Kidney epithelial cell (primary cell): Measurements from ENCODE around the gene MPIG6B. TPM values are rescaled to one million over a fixed set of nuclear protein-coding genes. Genes with fewer than 3 reads are reported as not detected.

Experiments used
- DNase-seq: peaks from one replicate; pipeline ENCODE4 v3.0.0-alpha.2; 2010; ENCODE audit warnings: low read depth
- H3K27me3 ChIP-seq: 2 replicates; pipeline ENCODE4 v1.6.0; 2011; ENCODE audit warnings: low read length; ENCODE audit not compliant: control insufficient read depth, insufficient read depth
- H3K36me3 ChIP-seq: 2 replicates; pipeline ENCODE4 v1.5.1; 2011; ENCODE audit warnings: low read length; ENCODE audit not compliant: control insufficient read depth, insufficient read depth
- H3K4me3 ChIP-seq: 2 replicates; pipeline ENCODE4 v1.5.1; 2011; ENCODE audit warnings: low read depth, mild to moderate bottlenecking, control low read depth, low read length
- CTCF ChIP-seq: IDR thresholded peaks from 2 replicates; pipeline ENCODE4 v1.5.1; 2011; ENCODE audit warnings: mild to moderate bottlenecking, moderate library complexity, low read length, control low read depth, inconsistent platforms; ENCODE audit not compliant: insufficient read depth, poor library complexity, severe bottlenecking
- total RNA-seq: library from RNA; depleted of rRNA; stranded (reverse); fragments of >200 nt; gene quantifications from 2 replicates; pipeline ENCODE4 v1.2.3, GENCODE V29; 2015

The MPIG6B gene
- total RNA-seq, 1 donor from 2014 or later = 0.29 TPM

- Histone ChIP-seq H3K27me3 (no peaks in the 10 kb centered on the region), H3K36me3 (no peaks in the 10 kb centered on the region), H3K4me3 (no peak overlapping the region)
- TF ChIP-seq CTCF = no peak
- no peak for DNase-seq
Observed at GRCh38 chr6:31767096-31767645, 44.0 kb downstream of the MPIG6B start.

- no peaks in the 10 kb centered on the region for H3K36me3 ChIP-seq
- no peaks in the 10 kb centered on the region for H3K27me3 ChIP-seq
- no peak for DNase-seq
- TF ChIP-seq CTCF = no peak
- no peak overlapping the region for H3K4me3 ChIP-seq
Observed at GRCh38 chr6:31768363-31769257, 45.4 kb downstream of the MPIG6B start.

- Histone ChIP-seq H3K36me3 (no peaks in the 10 kb centered on the region), H3K4me3 (no peak overlapping the region), H3K27me3 (no peaks in the 10 kb centered on the region)
- TF ChIP-seq CTCF = peak; percentile 84
- DNase-seq = no peak
Observed at GRCh38 chr6:31769684-31770371, 46.7 kb downstream of the MPIG6B start.

GRCh38 chr6:31770860-31771259, 47.7 kb downstream of the MPIG6B start:
- H3K4me3 ChIP-seq = no peak overlapping the region
- no peaks in the 10 kb centered on the region for H3K36me3 ChIP-seq
- H3K27me3 ChIP-seq = no peaks in the 10 kb centered on the region
- no peak for DNase-seq
- TF ChIP-seq CTCF = no peak

- no peak overlapping the region for H3K4me3 ChIP-seq
- no peaks in the 10 kb centered on the region for H3K36me3 ChIP-seq
- DNase-seq = no peak
- TF ChIP-seq CTCF = no peak
- H3K27me3 ChIP-seq = no peaks in the 10 kb centered on the region
Observed at GRCh38 chr6:31771992-31772358, 48.8 kb downstream of the MPIG6B start.
